ENCODE measurements around the gene CBLL1. TPM values are rescaled to one million over a fixed set of nuclear protein-coding genes. Genes with fewer than 3 reads are reported as not detected.

CBLL1 gene
- polyA plus RNA-seq, 1 donor from 2014 or later = 10.2 TPM

DNA sequence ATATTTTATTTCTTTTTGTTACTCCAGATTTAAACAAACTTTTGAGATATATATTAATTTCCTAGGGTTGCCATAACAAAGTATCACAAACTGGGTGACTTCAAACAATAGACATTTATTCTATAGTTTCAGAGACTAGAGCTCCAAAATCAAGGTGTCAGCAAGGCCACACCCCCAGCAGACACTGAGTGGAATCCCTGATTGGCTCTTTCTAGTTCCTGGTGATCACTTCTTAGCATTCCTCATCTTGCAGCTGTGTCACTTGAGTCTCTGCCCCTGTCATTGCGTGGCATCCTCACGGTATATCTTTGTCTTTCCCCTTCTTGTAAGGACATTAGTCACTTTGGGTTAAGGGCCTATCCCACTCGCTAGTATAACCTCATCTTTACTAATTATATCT lies 66.7 kb downstream of the CBLL1 start:
- no peak overlapping the region for H3K4me2 ChIP-seq (ENCODE audit: low read length)
- H4K20me1 ChIP-seq (ENCODE audit: insufficient read depth) = no peaks in the 10 kb centered on the region
- no peak overlapping the region for H3K9ac ChIP-seq (ENCODE audit: low read length)
- no peaks in the 10 kb centered on the region for H3K36me3 ChIP-seq (ENCODE audit: insufficient read depth, low read length)
- no peak overlapping the region for H3K27ac ChIP-seq (ENCODE audit: low read length)
- H2AFZ ChIP-seq (ENCODE audit: low read depth, low read length) = no peak overlapping the region
- TF ChIP-seq, protein P1, sequence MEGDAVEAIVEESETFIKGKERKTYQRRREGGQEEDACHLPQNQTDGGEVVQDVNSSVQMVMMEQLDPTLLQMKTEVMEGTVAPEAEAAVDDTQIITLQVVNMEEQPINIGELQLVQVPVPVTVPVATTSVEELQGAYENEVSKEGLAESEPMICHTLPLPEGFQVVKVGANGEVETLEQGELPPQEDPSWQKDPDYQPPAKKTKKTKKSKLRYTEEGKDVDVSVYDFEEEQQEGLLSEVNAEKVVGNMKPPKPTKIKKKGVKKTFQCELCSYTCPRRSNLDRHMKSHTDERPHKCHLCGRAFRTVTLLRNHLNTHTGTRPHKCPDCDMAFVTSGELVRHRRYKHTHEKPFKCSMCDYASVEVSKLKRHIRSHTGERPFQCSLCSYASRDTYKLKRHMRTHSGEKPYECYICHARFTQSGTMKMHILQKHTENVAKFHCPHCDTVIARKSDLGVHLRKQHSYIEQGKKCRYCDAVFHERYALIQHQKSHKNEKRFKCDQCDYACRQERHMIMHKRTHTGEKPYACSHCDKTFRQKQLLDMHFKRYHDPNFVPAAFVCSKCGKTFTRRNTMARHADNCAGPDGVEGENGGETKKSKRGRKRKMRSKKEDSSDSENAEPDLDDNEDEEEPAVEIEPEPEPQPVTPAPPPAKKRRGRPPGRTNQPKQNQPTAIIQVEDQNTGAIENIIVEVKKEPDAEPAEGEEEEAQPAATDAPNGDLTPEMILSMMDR (IDR thresholded peaks at IDR 0.05; ENCODE audit: poor library complexity, severe bottlenecking) = no peak
- TF ChIP-seq TAF1 (IDR thresholded peaks at IDR 0.05; ENCODE audit: low read depth) = no peak
- TF ChIP-seq MXI1 (conservative IDR thresholded peaks at IDR 0.05; ENCODE audit: poor library complexity, severe bottlenecking) = no peak
- TF ChIP-seq EP300 (conservative IDR thresholded peaks at IDR 0.05; ENCODE audit: poor library complexity, severe bottlenecking) = no peak
- TF ChIP-seq, protein P2, sequence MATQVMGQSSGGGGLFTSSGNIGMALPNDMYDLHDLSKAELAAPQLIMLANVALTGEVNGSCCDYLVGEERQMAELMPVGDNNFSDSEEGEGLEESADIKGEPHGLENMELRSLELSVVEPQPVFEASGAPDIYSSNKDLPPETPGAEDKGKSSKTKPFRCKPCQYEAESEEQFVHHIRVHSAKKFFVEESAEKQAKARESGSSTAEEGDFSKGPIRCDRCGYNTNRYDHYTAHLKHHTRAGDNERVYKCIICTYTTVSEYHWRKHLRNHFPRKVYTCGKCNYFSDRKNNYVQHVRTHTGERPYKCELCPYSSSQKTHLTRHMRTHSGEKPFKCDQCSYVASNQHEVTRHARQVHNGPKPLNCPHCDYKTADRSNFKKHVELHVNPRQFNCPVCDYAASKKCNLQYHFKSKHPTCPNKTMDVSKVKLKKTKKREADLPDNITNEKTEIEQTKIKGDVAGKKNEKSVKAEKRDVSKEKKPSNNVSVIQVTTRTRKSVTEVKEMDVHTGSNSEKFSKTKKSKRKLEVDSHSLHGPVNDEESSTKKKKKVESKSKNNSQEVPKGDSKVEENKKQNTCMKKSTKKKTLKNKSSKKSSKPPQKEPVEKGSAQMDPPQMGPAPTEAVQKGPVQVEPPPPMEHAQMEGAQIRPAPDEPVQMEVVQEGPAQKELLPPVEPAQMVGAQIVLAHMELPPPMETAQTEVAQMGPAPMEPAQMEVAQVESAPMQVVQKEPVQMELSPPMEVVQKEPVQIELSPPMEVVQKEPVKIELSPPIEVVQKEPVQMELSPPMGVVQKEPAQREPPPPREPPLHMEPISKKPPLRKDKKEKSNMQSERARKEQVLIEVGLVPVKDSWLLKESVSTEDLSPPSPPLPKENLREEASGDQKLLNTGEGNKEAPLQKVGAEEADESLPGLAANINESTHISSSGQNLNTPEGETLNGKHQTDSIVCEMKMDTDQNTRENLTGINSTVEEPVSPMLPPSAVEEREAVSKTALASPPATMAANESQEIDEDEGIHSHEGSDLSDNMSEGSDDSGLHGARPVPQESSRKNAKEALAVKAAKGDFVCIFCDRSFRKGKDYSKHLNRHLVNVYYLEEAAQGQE (IDR thresholded peaks at IDR 0.05; ENCODE audit: borderline replicate concordance) = no peak
- no peak for TF ChIP-seq RAD21 (conservative IDR thresholded peaks at IDR 0.05)
- no peak for TF ChIP-seq SMC3 (conservative IDR thresholded peaks at IDR 0.05; ENCODE audit: poor library complexity)
- no peak for TF ChIP-seq POLR2AphosphoS5 (IDR thresholded peaks at IDR 0.05)
- no peak for TF ChIP-seq EZH2 (IDR thresholded peaks at IDR 0.05; ENCODE audit: borderline replicate concordance, insufficient read depth, low read length, poor library complexity, severe bottlenecking)
- H3K9me2 ChIP-seq (ENCODE audit: insufficient read depth, low read length) = no peaks in the 10 kb centered on the region
- H3F3A ChIP-seq (ENCODE audit: insufficient read depth, low read length, poor library complexity, severe bottlenecking) = no peaks in the 10 kb centered on the region
- H3K79me2 ChIP-seq (replicated peaks; ENCODE audit: insufficient read depth, low read length) = no peaks in the 10 kb centered on the region
- no peaks in the 10 kb centered on the region for H3K27me3 ChIP-seq (ENCODE audit: insufficient read depth, low read depth, low read length)
- H3K9me3 ChIP-seq (ENCODE audit: low read length) = no peaks in the 10 kb centered on the region
- no peak overlapping the region for H3K4me3 ChIP-seq (ENCODE audit: low read length)

Other genes with a start within 250 kb of the CBLL1 start
- gene COG5, start 180.2 kb upstream of the CBLL1 start, polyA plus RNA-seq = 13.3 and 14.8 TPM in 2 replicates
- gene DUS4L, start 180.2 kb upstream of the CBLL1 start, polyA plus RNA-seq = 24.2 and 32.7 TPM in 2 replicates
- 45.3 and 51.5 TPM in 2 replicates for gene BCAP29, start 163.9 kb upstream of the CBLL1 start, polyA plus RNA-seq
- gene SLC26A4, start 83.3 kb upstream of the CBLL1 start, polyA plus RNA-seq = not detected in 2 replicates
- gene SLC26A3, start 59.1 kb downstream of the CBLL1 start, polyA plus RNA-seq = not detected in 2 replicates
- 142 and 214 TPM in 2 replicates for gene DLD, start 147.0 kb downstream of the CBLL1 start, polyA plus RNA-seq